Measurements from ENCODE around the gene LONP2.
"Not testable (repeated sequence)": the region's sequence is repeated elsewhere in the genome, so short reads cannot be mapped to it uniquely, and the experiment has no call there.

The LONP2 gene

GRCh38 chr16:48383877-48384519 is 139.9 kb downstream of the LONP2 start:
- in situ Hi-C loops (cut with MboI; ENCODE audit: low sequenced_read_pairs) = no loop called here

GRCh38 chr16:48384520-48385252 is 140.6 kb downstream of the LONP2 start:
- in situ Hi-C loops (cut with MboI; ENCODE audit: low sequenced_read_pairs) = no loop called here

GRCh38 chr16:48385253-48386150 is 141.4 kb downstream of the LONP2 start, which contains the start of gene SIAH1:
SIAH1 (minus strand) TSS chr16:48385413; CDS start chr16:48362428, 22,985 bp downstream.
- in situ Hi-C loops (cut with MboI; ENCODE audit: low sequenced_read_pairs) = no loop called here

GRCh38 chr16:48386559-48387312 is 142.6 kb downstream of the LONP2 start:
- in situ Hi-C loops (cut with MboI; ENCODE audit: low sequenced_read_pairs) = no loop called here

GRCh38 chr16:48392407-48392806 is 148.3 kb downstream of the LONP2 start:
- in situ Hi-C loops (cut with MboI; ENCODE audit: low sequenced_read_pairs) = no loop called here

GRCh38 chr16:48393485-48394354 is 149.6 kb downstream of the LONP2 start:
- in situ Hi-C loops (cut with MboI; ENCODE audit: low sequenced_read_pairs) = no loop called here

GRCh38 chr16:48394355-48394703 is 150.2 kb downstream of the LONP2 start:
- in situ Hi-C loops (cut with MboI; ENCODE audit: low sequenced_read_pairs) = no loop called here

GRCh38 chr16:48395375-48395774 is 151.3 kb downstream of the LONP2 start:
- in situ Hi-C loops (cut with MboI; ENCODE audit: low sequenced_read_pairs) = no loop called here

- in situ Hi-C loops (cut with MboI; ENCODE audit: low sequenced_read_pairs) = not testable (repeated sequence)
Measured at GRCh38 chr16:48402547-48402946, 158.4 kb downstream of the LONP2 start.

- in situ Hi-C loops (cut with MboI; ENCODE audit: low sequenced_read_pairs) = no loop called here
Measured at GRCh38 chr16:48405153-48405552, 161.1 kb downstream of the LONP2 start.

- in situ Hi-C loops (cut with MboI; ENCODE audit: low sequenced_read_pairs) = no loop called here
Measured at GRCh38 chr16:48405907-48406306, 161.8 kb downstream of the LONP2 start.
